Mesendoderm (in vitro differentiated cells): ENCODE measurements around the gene MACROD2.

Source experiments
- DNase-seq: peaks from one replicate; pipeline ENCODE4 v3.0.0; 2013
- H2AK5ac ChIP-seq: 2 replicates; pipeline ENCODE4 v1.6.1; 2013; ENCODE audit warnings: low read length, inconsistent platforms
- H2BK120ac ChIP-seq: 2 replicates; pipeline ENCODE4 v1.6.1; 2013; ENCODE audit warnings: low read depth, mild to moderate bottlenecking, low read length, moderate library complexity, mixed read lengths
- H2BK15ac ChIP-seq: replicated peaks from 2 replicates; pipeline ENCODE4 v1.6.1; 2013; ENCODE audit warnings: low read depth, mild to moderate bottlenecking, moderate library complexity
- H2BK5ac ChIP-seq: 2 replicates; pipeline ENCODE4 v1.6.1; 2013; ENCODE audit warnings: low read length, inconsistent platforms
- H3K18ac ChIP-seq: 2 replicates; pipeline ENCODE4 v1.6.1; 2013; ENCODE audit warnings: mild to moderate bottlenecking, low read length, mixed read lengths
- H3K23ac ChIP-seq: one replicate; pipeline ENCODE4 v1.6.1; 2013; ENCODE audit warnings: low read length
- H3K27ac ChIP-seq: 2 replicates; pipeline ENCODE4 v1.5.1; 2013; ENCODE audit warnings: low read depth, mild to moderate bottlenecking, inconsistent platforms, low read length, moderate library complexity
- H3K27me3 ChIP-seq: 2 replicates; pipeline ENCODE4 v1.6.1; 2013; ENCODE audit warnings: low read length, control low read depth, mild to moderate bottlenecking, inconsistent platforms; ENCODE audit not compliant: insufficient read depth, poor library complexity
- H3K36me3 ChIP-seq: 2 replicates; pipeline ENCODE4 v1.6.1; 2013; ENCODE audit warnings: low read length, inconsistent platforms; ENCODE audit not compliant: control insufficient read depth, insufficient read depth
- H3K4ac ChIP-seq: one replicate; pipeline ENCODE4 v1.6.1; 2013; ENCODE audit warnings: low read depth, mild to moderate bottlenecking, low read length, moderate library complexity
- H3K4me1 ChIP-seq: 2 replicates; pipeline ENCODE4 v1.6.1; 2013; ENCODE audit warnings: low read depth, low read length, inconsistent platforms; ENCODE audit not compliant: control insufficient read depth
- H3K4me2 ChIP-seq: 2 replicates; pipeline ENCODE4 v1.6.1; 2013; ENCODE audit warnings: low read length
- H3K4me3 ChIP-seq: 2 replicates; pipeline ENCODE4 v1.5.1; 2013; ENCODE audit warnings: mild to moderate bottlenecking, low read length
- H3K56ac ChIP-seq: one replicate; pipeline ENCODE4 v1.6.1; 2013; ENCODE audit warnings: low read length
- H3K79me1 ChIP-seq: 2 replicates; pipeline ENCODE4 v1.6.1; 2013; ENCODE audit warnings: low read length, inconsistent platforms
- H3K79me2 ChIP-seq: 2 replicates; pipeline ENCODE4 v1.6.1; 2013; ENCODE audit warnings: mild to moderate bottlenecking, low read length; ENCODE audit not compliant: control insufficient read depth, insufficient read depth
- H3K9ac ChIP-seq: 2 replicates; pipeline ENCODE4 v1.6.1; 2013; ENCODE audit warnings: low read length, inconsistent platforms
- H4K5ac ChIP-seq: one replicate; pipeline ENCODE4 v1.6.1; 2013; ENCODE audit warnings: low read length
- H4K8ac ChIP-seq: one replicate; pipeline ENCODE4 v1.6.1; 2013; ENCODE audit warnings: low read depth, mild to moderate bottlenecking, control low read depth, low read length, moderate library complexity
- WGBS: extraction: QIAGEN DNeasy Blood & Tissue Kit; methylation state at CpG from one replicate; pipeline ENCODE4 v1.1.7; 2013; ENCODE audit warnings: low lambda C conversion rate, missing lambda C conversion rate; ENCODE audit not compliant: insufficient coverage; ENCODE audit errors: extremely low coverage; 5-methylcytosine and 5-hydroxymethylcytosine counted together

Gene MACROD2

GRCh38 chr20:15445056-15445840, 1449.9 kb downstream of the MACROD2 start:
- Histone ChIP-seq H2BK5ac (no peak overlapping the region), H3K23ac (no peak overlapping the region), H3K79me2 (no peaks in the 10 kb centered on the region), H3K4me2 (no peak overlapping the region), H4K5ac (no peak overlapping the region), H3K56ac (no peak overlapping the region), H2AK5ac (no peak overlapping the region), H2BK15ac (no peak overlapping the region), H3K4ac (no peak overlapping the region), H3K4me3 (no peak overlapping the region), H3K27ac (no peak overlapping the region), H3K18ac (no peak overlapping the region), H3K9ac (no peak overlapping the region), H3K4me1 (peaks cover 10% of the 10 kb centered on the region), H3K36me3 (no peaks in the 10 kb centered on the region), H4K8ac (no peak overlapping the region), H3K79me1 (no peaks in the 10 kb centered on the region), H3K27me3 (no peaks in the 10 kb centered on the region), H2BK120ac (no peak overlapping the region)
- WGBS, result no CpG with 5 or more reads among the region's 5 CpGs
- no peak for DNase-seq

GRCh38 chr20:15446373-15446772, 1451.1 kb downstream of the MACROD2 start:
- H3K4me2 ChIP-seq, result no peak overlapping the region
- H3K36me3 ChIP-seq, result no peaks in the 10 kb centered on the region
- H2BK120ac ChIP-seq, result no peak overlapping the region
- no peak overlapping the region for H3K4ac ChIP-seq
- no peaks in the 10 kb centered on the region for H3K4me1 ChIP-seq
- no peak overlapping the region for H2BK15ac ChIP-seq
- H3K79me1 ChIP-seq, result no peaks in the 10 kb centered on the region
- no peak overlapping the region for H4K5ac ChIP-seq
- H4K8ac ChIP-seq, result no peak overlapping the region
- H3K23ac ChIP-seq, result no peak overlapping the region
- no peak overlapping the region for H3K18ac ChIP-seq
- no CpG with 5 or more reads among the region's 9 CpGs for WGBS
- no peak overlapping the region for H3K4me3 ChIP-seq
- H3K27ac ChIP-seq, result no peak overlapping the region
- DNase-seq, result no peak
- no peaks in the 10 kb centered on the region for H3K79me2 ChIP-seq
- no peak overlapping the region for H2BK5ac ChIP-seq
- H2AK5ac ChIP-seq, result no peak overlapping the region
- no peak overlapping the region for H3K9ac ChIP-seq
- H3K56ac ChIP-seq, result no peak overlapping the region
- no peaks in the 10 kb centered on the region for H3K27me3 ChIP-seq

GRCh38 chr20:15447549-15447948, 1452.2 kb downstream of the MACROD2 start:
- Histone ChIP-seq H3K4me1 (no peaks in the 10 kb centered on the region), H3K79me1 (no peaks in the 10 kb centered on the region), H2BK120ac (no peak overlapping the region), H2AK5ac (no peak overlapping the region), H2BK5ac (no peak overlapping the region), H3K27ac (no peak overlapping the region), H3K4me2 (no peak overlapping the region), H4K5ac (no peak overlapping the region), H3K4ac (no peak overlapping the region), H4K8ac (no peak overlapping the region), H3K79me2 (no peaks in the 10 kb centered on the region), H3K4me3 (no peak overlapping the region), H3K36me3 (no peaks in the 10 kb centered on the region), H3K18ac (no peak overlapping the region), H3K27me3 (no peaks in the 10 kb centered on the region), H2BK15ac (no peak overlapping the region), H3K56ac (no peak overlapping the region), H3K23ac (no peak overlapping the region), H3K9ac (no peak overlapping the region)
- no CpG with 5 or more reads among the region's 2 CpGs for WGBS
- DNase-seq, result no peak

- Histone ChIP-seq H2AK5ac (no peak overlapping the region), H3K27me3 (no peaks in the 10 kb centered on the region), H3K4me2 (no peak overlapping the region), H3K23ac (no peak overlapping the region), H3K56ac (no peak overlapping the region), H3K36me3 (no peaks in the 10 kb centered on the region), H3K4ac (no peak overlapping the region), H4K8ac (no peak overlapping the region), H3K79me2 (no peaks in the 10 kb centered on the region), H3K27ac (no peak overlapping the region), H2BK120ac (no peak overlapping the region), H3K4me3 (no peak overlapping the region), H2BK5ac (no peak overlapping the region), H3K79me1 (no peaks in the 10 kb centered on the region), H3K9ac (no peak overlapping the region), H4K5ac (no peak overlapping the region), H3K4me1 (no peaks in the 10 kb centered on the region), H3K18ac (no peak overlapping the region), H2BK15ac (no peak overlapping the region)
- no CpG with 5 or more reads among the region's 4 CpGs for WGBS
- no peak for DNase-seq
Observed at GRCh38 chr20:15449061-15449460, 1453.7 kb downstream of the MACROD2 start.

- H2BK5ac ChIP-seq, result no peak overlapping the region
- no peaks in the 10 kb centered on the region for H3K27me3 ChIP-seq
- no peak overlapping the region for H3K9ac ChIP-seq
- no peaks in the 10 kb centered on the region for H3K36me3 ChIP-seq
- H2BK120ac ChIP-seq, result no peak overlapping the region
- DNase-seq, result no peak
- no peak overlapping the region for H2BK15ac ChIP-seq
- H3K18ac ChIP-seq, result no peak overlapping the region
- H3K4me2 ChIP-seq, result no peak overlapping the region
- no peak overlapping the region for H3K27ac ChIP-seq
- no peak overlapping the region for H3K4me3 ChIP-seq
- H4K8ac ChIP-seq, result no peak overlapping the region
- no peak overlapping the region for H3K56ac ChIP-seq
- H3K79me2 ChIP-seq, result no peaks in the 10 kb centered on the region
- H3K23ac ChIP-seq, result no peak overlapping the region
- H3K4ac ChIP-seq, result no peak overlapping the region
- H2AK5ac ChIP-seq, result no peak overlapping the region
- no peaks in the 10 kb centered on the region for H3K4me1 ChIP-seq
- H3K79me1 ChIP-seq, result no peaks in the 10 kb centered on the region
- WGBS, result no CpG with 5 or more reads among the region's 2 CpGs
- no peak overlapping the region for H4K5ac ChIP-seq
Observed at GRCh38 chr20:15451241-15451640, 1455.9 kb downstream of the MACROD2 start.

GRCh38 chr20:15455279-15455678, 1460.0 kb downstream of the MACROD2 start:
- DNase-seq, result no peak
- H3K56ac ChIP-seq, result no peak overlapping the region
- no peak overlapping the region for H2BK15ac ChIP-seq
- no peaks in the 10 kb centered on the region for H3K36me3 ChIP-seq
- no peaks in the 10 kb centered on the region for H3K79me1 ChIP-seq
- H2AK5ac ChIP-seq, result no peak overlapping the region
- no peak overlapping the region for H3K18ac ChIP-seq
- H3K4me2 ChIP-seq, result no peak overlapping the region
- H4K8ac ChIP-seq, result no peak overlapping the region
- no peak overlapping the region for H4K5ac ChIP-seq
- no peak overlapping the region for H3K4ac ChIP-seq
- H3K4me1 ChIP-seq, result no peaks in the 10 kb centered on the region
- no peak overlapping the region for H3K4me3 ChIP-seq
- peaks cover 2% of the 10 kb centered on the region for H3K27me3 ChIP-seq
- no peak overlapping the region for H3K23ac ChIP-seq
- no peak overlapping the region for H2BK5ac ChIP-seq
- no CpG with 5 or more reads among the region's 4 CpGs for WGBS
- no peak overlapping the region for H2BK120ac ChIP-seq
- H3K9ac ChIP-seq, result no peak overlapping the region
- no peak overlapping the region for H3K27ac ChIP-seq
- no peaks in the 10 kb centered on the region for H3K79me2 ChIP-seq
